Hematopoietic multipotent progenitor cell treated with erythropoietin and hydrocortisone succinate and interleukin-3 and kit ligand, for 4 days (in vitro differentiated cells): ENCODE results near the gene EPHX1.
"Not testable (repeated sequence)": the region's sequence is repeated elsewhere in the genome, so short reads cannot be mapped to it uniquely, and the experiment has no call there.

Experiments used
- DNase-seq: peaks from one replicate; pipeline ENCODE4 v3.0.0-alpha.2; 2015

Gene EPHX1

GRCh38 chr1:225817611-225818061 is 7.7 kb downstream of the EPHX1 start:
- DNase-seq: peak; percentile 85

- DNase-seq: no peak
These were observed 8.3 kb downstream of the EPHX1 start for GRCh38 chr1:225818229-225818628.

GRCh38 chr1:225819346-225820192 is 9.6 kb downstream of the EPHX1 start:
- no peak for DNase-seq

GRCh38 chr1:225820522-225821120 is 10.7 kb downstream of the EPHX1 start:
- no peak for DNase-seq

GRCh38 chr1:225822655-225823403 is 12.9 kb downstream of the EPHX1 start:
- DNase-seq: no peak

- DNase-seq: no peak
These were observed 13.9 kb downstream of the EPHX1 start for GRCh38 chr1:225823811-225824261.

- no peak for DNase-seq
These were observed 14.6 kb downstream of the EPHX1 start for GRCh38 chr1:225824533-225824941.

GRCh38 chr1:225825078-225825477 is 15.2 kb downstream of the EPHX1 start:
- peak; percentile 56 for DNase-seq

- DNase-seq: no peak
These were observed 15.7 kb downstream of the EPHX1 start for GRCh38 chr1:225825607-225826007.

- no peak for DNase-seq
These were observed 17.2 kb downstream of the EPHX1 start for GRCh38 chr1:225827076-225827475.

- DNase-seq: no peak
These were observed 18.9 kb downstream of the EPHX1 start for GRCh38 chr1:225828706-225829345.

- DNase-seq: no peak
These were observed 20.9 kb downstream of the EPHX1 start for GRCh38 chr1:225830841-225831240.

GRCh38 chr1:225834417-225835329 is 24.7 kb downstream of the EPHX1 start:
- DNase-seq: no peak

- no peak for DNase-seq
These were observed 25.9 kb downstream of the EPHX1 start for GRCh38 chr1:225835856-225836255.

GRCh38 chr1:225836296-225836695 is 26.4 kb downstream of the EPHX1 start:
- not testable (repeated sequence) for DNase-seq

GRCh38 chr1:225838793-225839192 is 28.9 kb downstream of the EPHX1 start:
- no peak for DNase-seq

GRCh38 chr1:225840223-225840610 is 30.3 kb downstream of the EPHX1 start:
- DNase-seq: no peak

GRCh38 chr1:225840713-225841112 is 30.8 kb downstream of the EPHX1 start:
- DNase-seq: no peak

GRCh38 chr1:225842074-225842473 is 32.1 kb downstream of the EPHX1 start:
- DNase-seq: no peak

- DNase-seq: no peak
These were observed 33.0 kb downstream of the EPHX1 start for GRCh38 chr1:225842788-225843425.

- no peak for DNase-seq
These were observed 33.5 kb downstream of the EPHX1 start for GRCh38 chr1:225843426-225843795.
